Measurements from ENCODE around the gene MGAT3. TPM values are rescaled to one million over a fixed set of nuclear protein-coding genes. Genes with fewer than 3 reads are reported as not detected.
A peak's percentile ranks its signal among the peaks of the same experiment; 100 is the strongest.

The MGAT3 gene
- total and polyA plus RNA-seq, 2 of the 13 experiments (the other 11 are each of a cell fraction or from before 2014, with no cell fraction given) = 0.11 to 0.15 TPM

- Histone ChIP-seq H3K4me3 (replicated peaks in 1 of 3; ENCODE audit: insufficient read depth in 1 of 3, low read depth in 2 of 3, low read length in 3 of 3) (peak overlapping the region in 1 of 3 experiments; percentile 36; a peak in 1 of 6 replicates), H2AFZ (ENCODE audit: low read length) (no peak overlapping the region), H3K79me2 (ENCODE audit: insufficient read depth, low read length) (no peaks in the 10 kb centered on the region), H3K36me3 (replicated peaks in 1 of 2; ENCODE audit: control insufficient read depth in 1 of 2, insufficient read depth in 2 of 2, low read length in 2 of 2) (no peaks in the 10 kb centered on the region), H3K9me3 (ENCODE audit: low read length) (no peaks in the 10 kb centered on the region), H3K4me2 (ENCODE audit: low read depth, low read length) (peak overlapping the region; percentile 57), H3K27me3 (ENCODE audit: control insufficient read depth in 1 of 2, insufficient read depth in 2 of 2, low read length in 2 of 2) (peaks cover 2 to 25% of the 10 kb centered on the region in 2 experiments; a peak in 2 of 5 replicates), H3K4me1 (ENCODE audit: insufficient read depth, low read length) (peaks cover 75% of the 10 kb centered on the region), H3K27ac (ENCODE audit: extremely low read length, insufficient read depth, low read length) (no peak overlapping the region), H3K9ac (ENCODE audit: insufficient read depth, low read depth, low read length) (no peak overlapping the region), H4K20me1 (ENCODE audit: insufficient read depth, low read length) (no peaks in the 10 kb centered on the region)
- ChIA-PET CTCF (ENCODE audit: low intra/inter-chr PET ratio, low total read pairs) (no interaction called here), POLR2A (interaction anchor here (1.6 kb wide), 1 partner anchor 36 kb away, joined by 3 read pairs; the partner anchor contains the start of gene MIEF1)
- DNase-seq (ENCODE audit: low spot score) = no peak
- peak; percentile 53; the same call in 1 of the 2 replicates for TF ChIP-seq HNF4A (CRISPR knock-in tag; IDR thresholded peaks at IDR 0.05)
- TF ChIP-seq CERS6 (CRISPR knock-in tag; IDR thresholded peaks at IDR 0.05) = no peak
- TF ChIP-seq HDAC2 (CRISPR knock-in tag; IDR thresholded peaks at IDR 0.05) = 0 out of 2 replicates have a peak, but pooled peaks have one; percentile 20
- TF ChIP-seq HIC2 (CRISPR knock-in tag; IDR thresholded peaks at IDR 0.05; ENCODE audit: low read depth) = 0 out of 2 replicates have a peak, but pooled peaks have one; percentile 27
- ATAC-seq = no peak; the same call in 2 of the 3 replicates
- no peak for FAIRE-seq
- intact Hi-C loops (cut with micrococcal nuclease; ENCODE audit: unreplicated experiment) = no loop called here
- no TSS peak for BruUV-seq (replicated peaks)
- under 1% methylated on average over 13 of the region's 21 CpGs for WGBS (ENCODE audit: low lambda C conversion rate)
- in situ Hi-C loops (cut with HindIII; ENCODE audit: extremely low pct_ligation_motif_present, low pct_unique_long_range_greater_than_20kb) = no loop called here
Measured at GRCh38 chr22:39466228-39467006, 9.6 kb downstream of the MGAT3 start.
